LNCaP clone FGC (cell line): Measurements from ENCODE around the gene TMEM43.
A peak's percentile ranks its signal among the peaks of the same experiment; 100 is the strongest.
"Not testable (repeated sequence)": the region's sequence is repeated elsewhere in the genome, so short reads cannot be mapped to it uniquely, and the experiment has no call there.

ENCODE experiments used
- DNase-seq: peaks from one replicate; pipeline ENCODE4 v3.0.0-alpha.2; 2011; ENCODE audit warnings: low read depth
- H3K4me3 ChIP-seq: 2 replicates; pipeline ENCODE4 v1.5.1; 2011; ENCODE audit warnings: mild to moderate bottlenecking, low read depth, low read length, control low read depth
- TF ChIP-seq, protein P1 (sequence below): IDR thresholded peaks from 2 replicates; pipeline ENCODE4 v1.5.1; 2012; ENCODE audit warnings: mild to moderate bottlenecking; ENCODE audit not compliant: control insufficient read depth, insufficient read depth; ENCODE audit errors: extremely low read depth

Gene TMEM43

GRCh38 chr3:14096742-14097141 is 28.1 kb upstream of the TMEM43 start:
- no peak for DNase-seq
- TF ChIP-seq, protein P1, sequence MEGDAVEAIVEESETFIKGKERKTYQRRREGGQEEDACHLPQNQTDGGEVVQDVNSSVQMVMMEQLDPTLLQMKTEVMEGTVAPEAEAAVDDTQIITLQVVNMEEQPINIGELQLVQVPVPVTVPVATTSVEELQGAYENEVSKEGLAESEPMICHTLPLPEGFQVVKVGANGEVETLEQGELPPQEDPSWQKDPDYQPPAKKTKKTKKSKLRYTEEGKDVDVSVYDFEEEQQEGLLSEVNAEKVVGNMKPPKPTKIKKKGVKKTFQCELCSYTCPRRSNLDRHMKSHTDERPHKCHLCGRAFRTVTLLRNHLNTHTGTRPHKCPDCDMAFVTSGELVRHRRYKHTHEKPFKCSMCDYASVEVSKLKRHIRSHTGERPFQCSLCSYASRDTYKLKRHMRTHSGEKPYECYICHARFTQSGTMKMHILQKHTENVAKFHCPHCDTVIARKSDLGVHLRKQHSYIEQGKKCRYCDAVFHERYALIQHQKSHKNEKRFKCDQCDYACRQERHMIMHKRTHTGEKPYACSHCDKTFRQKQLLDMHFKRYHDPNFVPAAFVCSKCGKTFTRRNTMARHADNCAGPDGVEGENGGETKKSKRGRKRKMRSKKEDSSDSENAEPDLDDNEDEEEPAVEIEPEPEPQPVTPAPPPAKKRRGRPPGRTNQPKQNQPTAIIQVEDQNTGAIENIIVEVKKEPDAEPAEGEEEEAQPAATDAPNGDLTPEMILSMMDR, result peak; percentile 21
- no peak overlapping the region for H3K4me3 ChIP-seq

- no peak overlapping the region for H3K4me3 ChIP-seq
- DNase-seq, result no peak
- TF ChIP-seq, protein P1, result no peak
Observed at GRCh38 chr3:14097616-14098391, 27.0 kb upstream of the TMEM43 start.

DNA sequence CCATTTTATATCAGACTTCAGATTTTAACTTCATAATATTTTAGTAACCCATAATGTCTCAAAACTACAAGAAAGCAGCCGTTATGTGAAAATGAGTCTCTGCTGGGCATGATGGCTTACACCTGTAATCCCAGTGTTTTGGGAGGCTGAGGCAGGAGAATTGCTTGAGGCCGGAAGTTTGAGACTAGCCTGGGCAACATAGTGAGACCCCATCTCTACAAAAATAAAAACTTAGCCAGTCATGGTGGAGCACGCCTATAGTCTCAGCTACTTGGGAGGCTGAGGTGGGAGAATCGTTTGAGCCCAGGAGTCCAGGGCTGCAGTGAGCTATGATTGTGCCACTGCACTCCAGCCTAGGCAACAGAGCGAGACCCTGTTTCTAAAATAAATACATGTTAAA is 15.0 kb upstream of the TMEM43 start:
- not testable (repeated sequence) for DNase-seq, H3K4me3 ChIP-seq

GRCh38 chr3:14110699-14111098 is 14.2 kb upstream of the TMEM43 start:
- TF ChIP-seq, protein P1, result no peak
- no peak overlapping the region for H3K4me3 ChIP-seq
- DNase-seq, result no peak

DNA sequence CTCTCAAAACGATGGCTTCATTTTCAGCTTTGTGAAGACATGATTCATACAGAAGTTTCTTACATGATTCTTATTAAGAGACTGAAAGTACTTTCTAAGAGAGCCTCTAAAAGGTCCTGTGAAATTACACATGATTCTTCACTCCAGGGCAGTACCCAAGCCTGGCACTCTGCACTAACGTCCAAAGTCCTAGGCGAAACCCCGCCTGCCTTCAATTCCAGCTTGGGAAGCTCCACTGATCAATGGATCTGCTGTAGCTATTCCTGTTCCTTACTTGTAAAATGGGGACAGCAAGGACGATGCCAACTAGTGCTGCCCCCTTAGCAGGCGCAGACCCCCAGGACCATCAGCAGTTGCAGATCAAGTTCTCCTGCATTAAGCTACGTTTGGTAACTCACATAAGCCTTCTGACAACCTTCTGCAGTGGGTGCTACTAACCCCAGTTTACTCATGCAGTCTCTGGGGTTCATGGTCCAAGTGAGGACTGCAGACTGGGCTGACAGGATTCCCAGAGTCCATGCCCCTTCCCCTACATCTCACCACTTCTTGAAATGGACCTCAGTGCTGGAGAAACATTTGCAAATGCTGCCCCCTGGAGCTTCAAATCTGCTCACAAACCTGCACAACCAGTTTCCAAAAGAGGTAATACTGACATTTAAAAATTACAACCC is 10.8 kb upstream of the TMEM43 start:
- DNase-seq, result no peak
- TF ChIP-seq, protein P1, result peak; percentile 60
- no peak overlapping the region for H3K4me3 ChIP-seq

DNA sequence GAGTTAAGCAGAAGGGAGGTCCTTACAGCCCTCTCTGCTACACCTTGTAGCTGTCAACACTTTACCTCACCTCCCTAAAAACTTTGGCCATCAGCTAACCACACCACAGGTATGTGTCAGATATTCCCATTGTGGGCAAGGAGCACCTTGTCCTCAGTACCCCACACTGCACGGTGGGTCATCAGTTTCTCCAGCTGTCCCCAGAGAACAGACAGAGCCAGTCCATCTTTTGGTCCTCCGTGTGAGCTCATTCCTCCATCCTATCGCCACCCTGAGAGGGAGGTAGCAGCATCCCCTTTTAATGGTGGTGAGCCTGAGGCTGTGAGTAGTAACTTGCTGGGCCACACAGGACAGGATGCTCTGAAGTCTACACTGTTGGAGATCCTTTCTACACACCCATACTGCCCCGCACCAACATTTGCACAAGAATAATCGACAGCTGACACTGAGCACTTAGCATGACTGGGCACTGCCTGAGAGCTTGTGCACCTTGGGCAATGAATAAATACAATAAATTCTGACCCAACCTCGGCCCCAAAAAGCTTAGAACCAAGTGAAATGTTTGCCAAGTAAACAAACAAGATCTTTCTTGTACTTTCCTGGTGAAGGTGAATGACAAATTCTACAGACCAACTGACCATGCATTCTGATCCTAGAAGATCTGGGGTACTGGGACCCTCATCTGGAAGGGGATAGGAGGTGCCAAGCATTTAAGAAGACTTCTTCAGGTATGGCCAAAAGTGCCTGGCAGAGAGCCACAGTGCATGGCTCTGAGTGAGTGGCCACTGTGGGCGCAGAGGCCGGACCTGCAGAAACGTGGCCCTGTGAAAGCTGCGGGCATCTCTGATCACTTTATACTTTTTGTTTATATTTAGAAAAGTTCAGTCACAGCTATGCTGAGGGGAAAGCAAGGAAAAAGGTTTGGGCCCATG is 7.1 kb upstream of the TMEM43 start:
- DNase-seq, result peak; percentile 84
- peak overlapping the region; percentile 37 for H3K4me3 ChIP-seq
- TF ChIP-seq, protein P1, result no peak
